ENCODE measurements around the gene TULP1. TPM values are rescaled to one million over a fixed set of nuclear protein-coding genes. Genes with fewer than 3 reads are reported as not detected.
"Not testable (repeated sequence)": the region's sequence is repeated elsewhere in the genome, so short reads cannot be mapped to it uniquely, and the experiment has no call there.

The TULP1 gene
- total and polyA plus RNA-seq, 2 of the 4 experiments (the other 2 are of a cell fraction) = not detected

GRCh38 chr6:35517978-35518377 is 5.3 kb upstream of the TULP1 start:
- H3K23ac ChIP-seq (ENCODE audit: low read depth, low read length); H2AFZ ChIP-seq (replicated peaks; ENCODE audit: low read length, poor library complexity); H2AK9ac ChIP-seq (replicated peaks; ENCODE audit: low read depth, low read length, poor library complexity); H2BK20ac ChIP-seq (ENCODE audit: low read depth, low read length); H3K79me1 ChIP-seq (ENCODE audit: low read depth in 1 of 2, low read length in 2 of 2); H3K18ac ChIP-seq (ENCODE audit: low read depth, low read length); H3K4me1 ChIP-seq (ENCODE audit: control insufficient read depth, insufficient read depth, low read length); H2BK15ac ChIP-seq (ENCODE audit: low read depth, low read length); POLR2A ChIA-PET (ENCODE audit: unreplicated experiment); in situ Hi-C loops (cut with MboI; ENCODE audit: low sequenced_read_pairs); ATAC-seq (ENCODE audit: low read depth); DNase-seq; H3K27ac ChIP-seq (ENCODE audit: insufficient read depth, low read length); intact Hi-C loops (cut with micrococcal nuclease); H4K91ac ChIP-seq (ENCODE audit: insufficient read depth, low read depth, low read length); H3K4ac ChIP-seq (ENCODE audit: low read depth, low read length); H3K14ac ChIP-seq (replicated peaks; ENCODE audit: low read depth, low read length); H3K9me1 ChIP-seq (ENCODE audit: insufficient read depth, low read length); BruUV-seq (replicated peaks); H2BK120ac ChIP-seq (ENCODE audit: low read depth, low read length); H3K56ac ChIP-seq (ENCODE audit: extremely low read depth, insufficient read depth, low read length); H2BK5ac ChIP-seq (ENCODE audit: low read depth, low read length, poor library complexity, severe bottlenecking); H3K9me3 ChIP-seq (ENCODE audit: control insufficient read depth, insufficient read depth, low read length); dilution Hi-C loops (cut with HindIII; ENCODE audit: low sequenced_read_pairs, unreplicated experiment); H3K36me3 ChIP-seq (ENCODE audit: control insufficient read depth, insufficient read depth, low read length); H2AK5ac ChIP-seq (ENCODE audit: low read depth, low read length); H4K20me1 ChIP-seq (ENCODE audit: insufficient read depth, low read length); H3K4me2 ChIP-seq (ENCODE audit: low read depth, low read length); H4K5ac ChIP-seq (ENCODE audit: low read depth, low read length); H3K9ac ChIP-seq (ENCODE audit: low read depth, low read length); H3K4me3 ChIP-seq (ENCODE audit: insufficient read depth, low read depth, low read length); H4K8ac ChIP-seq (ENCODE audit: low read depth in 2 of 2, low read length in 2 of 2): not testable (repeated sequence)
- WGBS, 2 experiments (ENCODE audit: extremely low coverage in 2 of 2, insufficient read length in 1 of 2) = no CpG with 5 or more reads among the region's 7 CpGs
- peaks cover 18% of the 10 kb centered on the region for H3K27me3 ChIP-seq (ENCODE audit: control insufficient read depth, insufficient read depth, low read length)
- CTCF ChIA-PET = interaction anchor here (0.6 kb wide), 1 partner anchor 73 kb away, joined by 3 read pairs; no protein-coding TSS in a partner anchor

Data from IMR-90 (cell line).